AG04449 (cell line): ENCODE data around the gene CYFIP1.

Source experiments
- CTCF ChIA-PET: fragments of 350-600 bp; formaldehyde crosslinking; extraction: SDS; loops from one replicate; lab custom pipeline; 2021; ENCODE audit warnings: antibody characterized with exemption; lab: Yijun Ruan, JAX
- POLR2A ChIA-PET: fragments of 400-600, 350-600 bp; formaldehyde crosslinking; extraction: SDS; loops from one replicate; lab custom pipeline; 2020; ENCODE audit warnings: antibody characterized with exemption, inconsistent platforms; lab: Yijun Ruan, JAX
- DNase-seq: peaks from one replicate; pipeline ENCODE4 v3.0.0-alpha.2; 2010; ENCODE audit warnings: low read depth, low spot score
- H3K4me3 ChIP-seq: 2 replicates; pipeline ENCODE4 v1.5.1; 2011; ENCODE audit warnings: low read depth, mild to moderate bottlenecking, control low read depth, low read length
- CTCF ChIP-seq: IDR thresholded peaks from one replicate; pipeline ENCODE4 v1.5.1; 2011; ENCODE audit warnings: mild to moderate bottlenecking, moderate library complexity, low read length, control low read depth, inconsistent platforms; ENCODE audit not compliant: insufficient read depth; ENCODE audit errors: missing control alignments

The CYFIP1 gene

GRCh38 chr15:22918056-22918455 lies 62.1 kb downstream of the CYFIP1 start:
- CTCF ChIA-PET = no interaction called here
- no peak overlapping the region for H3K4me3 ChIP-seq
- POLR2A ChIA-PET = no interaction called here
- no peak for DNase-seq
- no peak for TF ChIP-seq CTCF

- H3K4me3 ChIP-seq = no peak overlapping the region
- no peak for DNase-seq
- ChIA-PET CTCF (no interaction called here), POLR2A (no interaction called here)
- no peak for TF ChIP-seq CTCF
Observed at GRCh38 chr15:22917556-22917955, 62.6 kb downstream of the CYFIP1 start.

- no peak for DNase-seq
- TF ChIP-seq CTCF = no peak
- POLR2A ChIA-PET = no interaction called here
- CTCF ChIA-PET = no interaction called here
- no peak overlapping the region for H3K4me3 ChIP-seq
Observed at GRCh38 chr15:22916606-22917350, 63.4 kb downstream of the CYFIP1 start.

- CTCF ChIA-PET = no interaction called here
Observed at GRCh38 chr15:22915866-22916515, 64.2 kb downstream of the CYFIP1 start.

GRCh38 chr15:22913646-22914380 lies 66.4 kb downstream of the CYFIP1 start:
- ChIA-PET CTCF (interaction anchor here (0.6 kb wide), 1 partner anchor 70 kb away, joined by 3 read pairs; no protein-coding TSS in a partner anchor), POLR2A (no interaction called here)
- DNase-seq = no peak
- no peak overlapping the region for H3K4me3 ChIP-seq
- TF ChIP-seq CTCF = no peak

More at GRCh38 chr15:22915866-22916515, 64.2 kb downstream of the CYFIP1 start:
- DNase-seq = no peak
- POLR2A ChIA-PET = no interaction called here
- no peak overlapping the region for H3K4me3 ChIP-seq
- TF ChIP-seq CTCF = no peak

GRCh38 chr15:22912256-22912655 lies 67.9 kb downstream of the CYFIP1 start:
- ChIA-PET CTCF (no interaction called here), POLR2A (no interaction called here)
- H3K4me3 ChIP-seq = no peak overlapping the region
- DNase-seq = no peak
- TF ChIP-seq CTCF = no peak
